GM18951 (cell line): Measurements from ENCODE around the gene AMER3.

Experiments
- POLR2A ChIP-seq: IDR thresholded peaks from 4 replicates; pipeline ENCODE4 v1.6.1; 2011; ENCODE audit warnings: mild to moderate bottlenecking; ENCODE audit not compliant: insufficient read length, insufficient read depth; ENCODE audit errors: extremely low read depth
- in situ Hi-C: fragments of 300-500 bp; cut with MboI; formaldehyde crosslinking; loops from one replicate; pipeline ENCODE4 v1.12.0; 2022; ENCODE audit warnings: low sequenced_read_pairs, mixed read lengths, inconsistent platforms; ENCODE audit not compliant: unreplicated experiment

AMER3 gene

GRCh38 chr2:130778781-130779180 is 23.4 kb downstream of the AMER3 start:
- TF ChIP-seq POLR2A: no peak

GRCh38 chr2:130785466-130786055 is 30.2 kb downstream of the AMER3 start:
- no peak for TF ChIP-seq POLR2A
- in situ Hi-C loops: no loop called here

More at GRCh38 chr2:130778781-130779180, 23.4 kb downstream of the AMER3 start:
- in situ Hi-C loops: no loop called here

- in situ Hi-C loops: no loop called here
- TF ChIP-seq POLR2A: no peak
Observed at GRCh38 chr2:130786076-130786475, 30.7 kb downstream of the AMER3 start.

GRCh38 chr2:130787841-130788240 is 32.5 kb downstream of the AMER3 start:
- in situ Hi-C loops: no loop called here
- no peak for TF ChIP-seq POLR2A

- in situ Hi-C loops: no loop called here
- TF ChIP-seq POLR2A: no peak
Observed at GRCh38 chr2:130790312-130790711, 35.0 kb downstream of the AMER3 start.

GRCh38 chr2:130790804-130791616 is 35.7 kb downstream of the AMER3 start:
- TF ChIP-seq POLR2A: no peak
- in situ Hi-C loops: no loop called here

GRCh38 chr2:130791617-130791939 is 36.2 kb downstream of the AMER3 start:
- in situ Hi-C loops: no loop called here
- no peak for TF ChIP-seq POLR2A

- TF ChIP-seq POLR2A: no peak
- in situ Hi-C loops: no loop called here
Observed at GRCh38 chr2:130795431-130795830, 40.1 kb downstream of the AMER3 start.

GRCh38 chr2:130796290-130796689 is 41.0 kb downstream of the AMER3 start:
- TF ChIP-seq POLR2A: no peak
- in situ Hi-C loops: no loop called here

GRCh38 chr2:130797493-130798435 is 42.4 kb downstream of the AMER3 start:
- peak; percentile 42 for TF ChIP-seq POLR2A
- in situ Hi-C loops: no loop called here

GRCh38 chr2:130798472-130799218 is 43.3 kb downstream of the AMER3 start:
- no peak for TF ChIP-seq POLR2A
- in situ Hi-C loops: no loop called here

- in situ Hi-C loops: no loop called here
- no peak for TF ChIP-seq POLR2A
Observed at GRCh38 chr2:130799295-130799694, 44.0 kb downstream of the AMER3 start.

- in situ Hi-C loops: no loop called here
- no peak for TF ChIP-seq POLR2A
Observed at GRCh38 chr2:130805613-130806012, 50.3 kb downstream of the AMER3 start.
